Colonic mucosa (tissue), 4 donors: ENCODE results near the gene RFXAP. TPM values are rescaled to one million over a fixed set of nuclear protein-coding genes. Genes with fewer than 3 reads are reported as not detected.

ENCODE experiments used
- DNase-seq: peaks from one replicate; pipeline ENCODE4 v3.0.0-alpha.2; 2020
- H3K27ac ChIP-seq: fragments of 200-600 bp; one replicate; pipeline ENCODE4 v1.8.0; 2021
- H3K27me3 ChIP-seq: fragments of 200-600 bp; one replicate; pipeline ENCODE4 v1.8.0; 2021
- H3K36me3 ChIP-seq: fragments of 200-600 bp; one replicate; pipeline ENCODE4 v1.8.0; 2021
- H3K4me1 ChIP-seq: fragments of 200-600 bp; one replicate; pipeline ENCODE4 v1.8.0; 2021; ENCODE audit warnings: mild to moderate bottlenecking
- H3K4me3 ChIP-seq: fragments of 200-600 bp; one replicate; pipeline ENCODE4 v1.8.0; 2021
- H3K9ac ChIP-seq, 2 donors: one replicate each; pipeline ENCODE4 v1.7.0; 2013; ENCODE audit warnings: control low read depth in 2 of 2, low read depth in 2 of 2, low read length in 2 of 2
- H3K9me3 ChIP-seq: fragments of 200-600 bp; one replicate; pipeline ENCODE4 v1.8.0; 2021
- intact Hi-C: fragments of 100-400 bp; cut with DNase I; formaldehyde crosslinking; loops from one replicate; pipeline ENCODE4 v1.14.1; 2022
- total RNA-seq, 2 donors: library from RNA; stranded (reverse); fragmentation: NEBNext Ultra II Directional in 1 of 2; extraction: Animal tissue kit (Norgen Biotek cat#: 25700) in 1 of 2; gene quantifications; one replicate each; pipeline ENCODE4 v1.2.1, GENCODE V29; 2021
- TF ChIP-seq, protein P1 (sequence below): fragments of 200-600 bp; IDR thresholded peaks from one replicate; pipeline ENCODE4 v1.8.0; 2022; ENCODE audit warnings: antibody characterized with exemption, mild to moderate bottlenecking
- donor health status: healthy.
- donor health status: DM: no; HTN: no; CAD: no.
- donor health status: DM: no; HTN: no; CAD: no.

The RFXAP gene
- total RNA-seq, 2 donors from 2014 or later = 2.4 to 3.0 TPM

DNA sequence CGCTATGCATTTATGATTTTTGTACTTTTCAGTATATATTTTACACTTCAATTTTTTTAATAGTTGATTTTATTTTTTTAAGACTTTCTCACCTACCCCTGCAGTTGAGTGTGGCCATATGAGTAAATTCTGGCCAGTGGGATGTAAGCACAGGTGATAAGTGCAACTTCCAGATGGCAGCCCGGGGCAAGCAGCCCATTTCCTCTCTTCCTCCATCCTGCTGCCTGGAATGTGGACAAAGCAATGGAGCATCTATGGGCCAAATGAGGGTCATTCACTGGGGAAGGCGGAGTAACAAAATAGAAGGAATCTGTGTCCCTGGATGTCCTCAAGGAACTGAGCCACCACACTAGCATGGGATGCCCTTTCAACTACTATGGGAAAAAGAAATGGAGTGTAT lies 12.3 kb downstream of the RFXAP start:
- no peak overlapping the region for H3K4me3 ChIP-seq
- H3K9ac ChIP-seq = no peak overlapping the region
- no peaks in the 10 kb centered on the region for H3K27me3 ChIP-seq
- no peaks in the 10 kb centered on the region for H3K9me3 ChIP-seq
- no peaks in the 10 kb centered on the region for H3K36me3 ChIP-seq
- H3K27ac ChIP-seq = no peak overlapping the region
- intact Hi-C loops = no loop called here
- no peaks in the 10 kb centered on the region for H3K4me1 ChIP-seq
- no peak for DNase-seq
- TF ChIP-seq, protein P1, sequence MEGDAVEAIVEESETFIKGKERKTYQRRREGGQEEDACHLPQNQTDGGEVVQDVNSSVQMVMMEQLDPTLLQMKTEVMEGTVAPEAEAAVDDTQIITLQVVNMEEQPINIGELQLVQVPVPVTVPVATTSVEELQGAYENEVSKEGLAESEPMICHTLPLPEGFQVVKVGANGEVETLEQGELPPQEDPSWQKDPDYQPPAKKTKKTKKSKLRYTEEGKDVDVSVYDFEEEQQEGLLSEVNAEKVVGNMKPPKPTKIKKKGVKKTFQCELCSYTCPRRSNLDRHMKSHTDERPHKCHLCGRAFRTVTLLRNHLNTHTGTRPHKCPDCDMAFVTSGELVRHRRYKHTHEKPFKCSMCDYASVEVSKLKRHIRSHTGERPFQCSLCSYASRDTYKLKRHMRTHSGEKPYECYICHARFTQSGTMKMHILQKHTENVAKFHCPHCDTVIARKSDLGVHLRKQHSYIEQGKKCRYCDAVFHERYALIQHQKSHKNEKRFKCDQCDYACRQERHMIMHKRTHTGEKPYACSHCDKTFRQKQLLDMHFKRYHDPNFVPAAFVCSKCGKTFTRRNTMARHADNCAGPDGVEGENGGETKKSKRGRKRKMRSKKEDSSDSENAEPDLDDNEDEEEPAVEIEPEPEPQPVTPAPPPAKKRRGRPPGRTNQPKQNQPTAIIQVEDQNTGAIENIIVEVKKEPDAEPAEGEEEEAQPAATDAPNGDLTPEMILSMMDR = no peak

DNA sequence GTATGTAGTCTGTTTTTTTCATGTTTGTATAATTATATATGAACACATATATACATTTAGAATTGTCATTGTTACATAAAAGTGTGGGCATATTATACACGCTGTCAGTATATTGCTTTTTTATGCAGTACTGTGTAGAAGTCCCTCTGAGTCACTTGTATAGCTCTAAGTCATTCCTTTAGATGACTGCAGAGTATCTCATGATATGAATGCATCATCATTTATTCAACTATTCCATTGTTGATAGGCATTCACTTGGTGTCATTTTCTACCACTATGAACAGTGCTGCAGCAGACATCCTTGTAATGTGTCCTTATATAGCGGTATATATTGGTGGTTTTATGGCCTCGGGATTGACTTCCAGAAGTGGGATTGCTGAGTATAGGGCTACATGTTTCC lies 15.3 kb downstream of the RFXAP start:
- intact Hi-C loops = no loop called here
- Histone ChIP-seq H3K9me3 (no peaks in the 10 kb centered on the region), H3K9ac (no peak overlapping the region), H3K4me3 (no peak overlapping the region), H3K4me1 (no peaks in the 10 kb centered on the region), H3K27me3 (no peaks in the 10 kb centered on the region), H3K27ac (no peak overlapping the region), H3K36me3 (no peaks in the 10 kb centered on the region)
- no peak for DNase-seq
- TF ChIP-seq, protein P1 = no peak

DNA sequence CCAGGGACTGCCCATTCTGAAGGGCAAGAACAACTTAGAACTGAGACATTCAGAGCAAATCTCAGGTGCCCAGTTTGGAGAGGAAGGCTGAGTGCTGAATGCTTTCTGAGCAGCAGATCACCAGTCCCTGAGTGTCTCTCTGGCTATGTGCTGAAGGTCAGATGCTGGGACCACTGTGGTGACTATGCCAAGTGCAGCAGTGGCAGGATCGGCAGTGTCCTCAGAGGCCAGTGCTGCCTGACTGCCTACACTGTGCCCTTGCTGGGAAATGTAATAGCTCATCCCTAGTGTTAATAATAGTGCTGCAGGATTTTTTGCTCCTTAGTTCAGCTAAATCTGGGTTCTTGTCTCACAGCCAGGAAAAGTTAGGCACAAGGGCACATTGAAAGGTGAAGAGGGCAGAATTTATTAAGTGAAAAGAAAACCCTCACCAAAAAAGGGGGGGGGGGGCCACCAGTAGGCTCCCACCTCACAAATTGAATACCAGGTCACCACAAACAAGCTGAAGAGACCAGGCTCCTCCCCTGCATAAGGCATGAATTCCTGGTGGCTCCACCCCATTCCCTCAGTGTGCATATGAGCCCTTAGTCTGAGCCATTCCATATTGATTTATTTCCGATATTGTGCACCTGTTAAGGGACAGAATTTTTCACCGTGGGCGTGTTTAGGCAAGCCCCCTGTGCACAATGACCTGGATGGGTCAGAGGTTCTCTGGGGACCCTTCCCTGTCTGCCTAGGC lies 18.5 kb downstream of the RFXAP start:
- Histone ChIP-seq H3K27ac (no peak overlapping the region), H3K9ac (no peak overlapping the region), H3K4me1 (no peaks in the 10 kb centered on the region), H3K27me3 (no peaks in the 10 kb centered on the region), H3K36me3 (no peaks in the 10 kb centered on the region), H3K4me3 (no peak overlapping the region), H3K9me3 (no peaks in the 10 kb centered on the region)
- TF ChIP-seq, protein P1 = no peak
- no peak for DNase-seq
- intact Hi-C loops = no loop called here

DNA sequence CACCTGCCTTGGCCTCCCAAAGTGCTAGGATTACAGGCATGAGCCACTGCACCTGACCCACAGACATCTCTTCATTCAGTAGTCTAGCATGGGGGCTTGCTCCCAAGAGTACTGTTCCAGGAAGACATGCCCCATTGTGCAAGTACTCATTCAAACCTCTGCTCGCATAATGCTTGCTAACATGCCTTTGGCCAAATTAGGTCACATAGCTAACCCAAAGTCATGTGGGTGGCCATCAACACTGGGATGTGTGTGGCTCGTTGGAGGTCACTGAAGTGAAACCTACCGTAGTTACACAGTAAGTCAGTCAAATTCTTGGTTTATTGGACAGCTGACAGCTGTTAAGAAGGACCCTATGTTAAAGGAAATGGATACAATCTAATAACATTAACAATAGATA lies 20.3 kb downstream of the RFXAP start:
- no peak for DNase-seq
- Histone ChIP-seq H3K4me3 (no peak overlapping the region), H3K4me1 (no peaks in the 10 kb centered on the region), H3K9ac (no peak overlapping the region), H3K27me3 (no peaks in the 10 kb centered on the region), H3K9me3 (no peaks in the 10 kb centered on the region), H3K36me3 (no peaks in the 10 kb centered on the region), H3K27ac (no peak overlapping the region)
- TF ChIP-seq, protein P1 = no peak
- intact Hi-C loops = no loop called here

DNA sequence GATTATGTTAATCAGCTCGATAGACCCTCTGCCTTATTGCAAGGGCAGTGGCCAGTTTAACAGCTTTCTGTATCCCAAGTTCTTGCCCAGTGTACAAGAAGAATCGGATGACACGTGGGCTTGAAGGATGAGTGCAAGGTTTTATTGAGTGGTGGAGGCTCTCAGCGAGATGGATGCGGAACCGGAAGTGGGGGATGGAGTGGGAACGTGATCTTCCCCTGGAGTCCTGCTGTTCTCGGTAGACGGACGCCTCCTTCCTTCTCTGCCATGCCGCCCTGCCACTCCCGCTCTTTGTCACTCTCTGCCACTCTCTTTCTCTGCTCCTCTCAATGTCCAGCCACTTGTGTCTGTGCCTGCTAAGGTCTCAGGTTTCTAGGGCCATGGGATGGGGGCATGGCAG lies 21.0 kb downstream of the RFXAP start:
- TF ChIP-seq, protein P1 = no peak
- intact Hi-C loops = no loop called here
- Histone ChIP-seq H3K27ac (no peak overlapping the region), H3K4me1 (no peaks in the 10 kb centered on the region), H3K36me3 (no peaks in the 10 kb centered on the region), H3K9ac (no peak overlapping the region), H3K27me3 (no peaks in the 10 kb centered on the region), H3K4me3 (no peak overlapping the region), H3K9me3 (no peaks in the 10 kb centered on the region)
- no peak for DNase-seq
